Left ventricle myocardium inferior (tissue), 1 donor: ENCODE measurements around the gene SLC9A4. TPM values are rescaled to one million over a fixed set of nuclear protein-coding genes. Genes with fewer than 3 reads are reported as not detected.

ENCODE experiments used
- DNase-seq: peaks from one replicate; pipeline ENCODE4 v3.0.0-alpha.2; 2020
- H3K27ac ChIP-seq: fragments of 200-600 bp; replicated peaks from 2 replicates; pipeline ENCODE4 v1.8.0; 2021
- H3K27me3 ChIP-seq: fragments of 200-600 bp; 2 replicates; pipeline ENCODE4 v1.8.0; 2021; ENCODE audit warnings: low read depth
- H3K36me3 ChIP-seq: fragments of 200-600 bp; 2 replicates; pipeline ENCODE4 v1.8.0; 2021
- H3K4me1 ChIP-seq: fragments of 200-600 bp; 2 replicates; pipeline ENCODE4 v1.8.0; 2021
- H3K4me3 ChIP-seq: fragments of 200-600 bp; 2 replicates; pipeline ENCODE4 v1.8.0; 2021; ENCODE audit warnings: mild to moderate bottlenecking, moderate library complexity
- H3K9me3 ChIP-seq: fragments of 200-600 bp; replicated peaks from 2 replicates; pipeline ENCODE4 v1.8.0; 2021
- CTCF ChIP-seq: fragments of 200-600 bp; IDR thresholded peaks from 2 replicates; pipeline ENCODE4 v1.8.0; 2021; ENCODE audit warnings: antibody characterized with exemption, mild to moderate bottlenecking, borderline replicate concordance
- intact Hi-C: fragments of 100-400 bp; cut with micrococcal nuclease; formaldehyde crosslinking; loops from one replicate; pipeline ENCODE4 v1.11.0; 2022
- total RNA-seq: library from RNA; stranded (reverse); fragmentation: NEBNext Ultra II Directional; extraction: Animal tissue kit (Norgen Biotek cat#: 25700); gene quantifications from one replicate; pipeline ENCODE4 v1.2.1, GENCODE V29; 2021
- donor health status: DM: no; HTN: yes; CAD: no; lungs with severe emphysema.

Gene SLC9A4
- total RNA-seq, 1 donor from 2014 or later, result not detected

GRCh38 chr2:102514061-102514785, 41.2 kb downstream of the SLC9A4 start:
- no peaks in the 10 kb centered on the region for H3K4me1 ChIP-seq
- intact Hi-C loops, result no loop called here
- no peak overlapping the region for H3K4me3 ChIP-seq
- H3K27me3 ChIP-seq, result peaks cover 20% of the 10 kb centered on the region
- TF ChIP-seq CTCF, result no peak
- no peak for DNase-seq
- peaks cover under 1% of the 10 kb centered on the region for H3K9me3 ChIP-seq
- H3K27ac ChIP-seq, result no peak overlapping the region
- H3K36me3 ChIP-seq, result no peaks in the 10 kb centered on the region

- Histone ChIP-seq H3K27ac (no peak overlapping the region), H3K4me3 (no peak overlapping the region), H3K27me3 (peaks cover 20% of the 10 kb centered on the region), H3K9me3 (no peaks in the 10 kb centered on the region), H3K36me3 (no peaks in the 10 kb centered on the region), H3K4me1 (no peaks in the 10 kb centered on the region)
- no peak for TF ChIP-seq CTCF
- DNase-seq, result no peak
- intact Hi-C loops, result no loop called here
These were observed 42.8 kb downstream of the SLC9A4 start for GRCh38 chr2:102515851-102516250.

- Histone ChIP-seq H3K27me3 (peaks cover 10% of the 10 kb centered on the region), H3K4me1 (no peaks in the 10 kb centered on the region), H3K4me3 (no peak overlapping the region), H3K27ac (no peak overlapping the region), H3K36me3 (no peaks in the 10 kb centered on the region), H3K9me3 (no peaks in the 10 kb centered on the region)
- no peak for TF ChIP-seq CTCF
- intact Hi-C loops, result no loop called here
- DNase-seq, result no peak
These were observed 45.1 kb downstream of the SLC9A4 start for GRCh38 chr2:102518170-102518569.

- H3K36me3 ChIP-seq, result no peaks in the 10 kb centered on the region
- peak; percentile 64 for TF ChIP-seq CTCF
- no peak overlapping the region for H3K27ac ChIP-seq
- no peak for DNase-seq
- intact Hi-C loops, result no loop called here
- no peaks in the 10 kb centered on the region for H3K9me3 ChIP-seq
- H3K4me3 ChIP-seq, result no peak overlapping the region
- H3K4me1 ChIP-seq, result no peaks in the 10 kb centered on the region
- H3K27me3 ChIP-seq, result no peaks in the 10 kb centered on the region
These were observed 47.0 kb downstream of the SLC9A4 start for GRCh38 chr2:102520009-102520408.

GRCh38 chr2:102520801-102521200, 47.8 kb downstream of the SLC9A4 start:
- Histone ChIP-seq H3K4me3 (no peak overlapping the region), H3K27ac (no peak overlapping the region), H3K27me3 (no peaks in the 10 kb centered on the region), H3K36me3 (no peaks in the 10 kb centered on the region), H3K4me1 (no peaks in the 10 kb centered on the region), H3K9me3 (no peaks in the 10 kb centered on the region)
- DNase-seq, result no peak
- intact Hi-C loops, result no loop called here
- no peak for TF ChIP-seq CTCF
